IMR-90 (cell line): Measurements from ENCODE around the gene GNG8. TPM values are rescaled to one million over a fixed set of nuclear protein-coding genes. Genes with fewer than 3 reads are reported as not detected.

ENCODE experiments used
- ATAC-seq: fragments of 200-7000 bp; cut with Tn5 transposase; 2 replicates; pipeline ENCODE4 v1.9.1; 2020; ENCODE audit warnings: low read depth, mild to moderate bottlenecking, moderate library complexity
- BruUV-seq: library from RNA; stranded (reverse); fragments of 400-500 nt; replicated peaks from 2 replicates; lab custom pipeline; 2021; lab: Mats Ljungman, UMichigan
- CTCF ChIA-PET: fragments of 300-600 bp; formaldehyde crosslinking; extraction: SDS; loops from one replicate; lab custom pipeline; 2021; ENCODE audit warnings: antibody characterized with exemption; lab: Yijun Ruan, JAX
- POLR2A ChIA-PET: fragments of 300-600 bp; sonication (Branson Sonifier 250); formaldehyde crosslinking; loops from one replicate; lab custom pipeline; 2022; ENCODE audit warnings: antibody characterized with exemption; ENCODE audit not compliant: unreplicated experiment; lab: Charles Lee
- DNase-seq: peaks from one replicate; pipeline ENCODE4 v3.0.0; 2013
- H2AFZ ChIP-seq: replicated peaks from 2 replicates; pipeline ENCODE3; 2013; ENCODE audit warnings: low read length, mild to moderate bottlenecking; ENCODE audit not compliant: poor library complexity
- H2AK5ac ChIP-seq: 2 replicates; pipeline ENCODE4 v1.6.1; 2013; ENCODE audit warnings: low read depth, low read length, inconsistent platforms
- H2AK9ac ChIP-seq: replicated peaks from 2 replicates; pipeline ENCODE3; 2013; ENCODE audit warnings: mild to moderate bottlenecking, low read depth, low read length, moderate library complexity; ENCODE audit not compliant: poor library complexity
- H2BK120ac ChIP-seq: 2 replicates; pipeline ENCODE4 v1.6.1; 2013; ENCODE audit warnings: low read depth, low read length, inconsistent platforms
- H2BK15ac ChIP-seq: 3 replicates; pipeline ENCODE4 v1.6.1; 2013; ENCODE audit warnings: low read depth, low read length, inconsistent platforms
- H2BK20ac ChIP-seq: 2 replicates; pipeline ENCODE4 v1.6.1; 2013; ENCODE audit warnings: low read depth, mild to moderate bottlenecking, inconsistent platforms, low read length, moderate library complexity
- H2BK5ac ChIP-seq: 2 replicates; pipeline ENCODE4 v1.6.1; 2013; ENCODE audit warnings: mild to moderate bottlenecking, low read depth, low read length, inconsistent platforms; ENCODE audit not compliant: poor library complexity, severe bottlenecking
- H3K14ac ChIP-seq: replicated peaks from 2 replicates; pipeline ENCODE4 v1.6.1; 2013; ENCODE audit warnings: low read depth, low read length, inconsistent platforms
- H3K18ac ChIP-seq: 2 replicates; pipeline ENCODE4 v1.6.1; 2013; ENCODE audit warnings: low read depth, low read length, control low read depth
- H3K23ac ChIP-seq: 2 replicates; pipeline ENCODE4 v1.6.1; 2013; ENCODE audit warnings: low read depth, low read length, inconsistent platforms
- H3K27ac ChIP-seq: 2 replicates; pipeline ENCODE4 v1.5.1; 2013; ENCODE audit warnings: mild to moderate bottlenecking, control low read depth, low read length; ENCODE audit not compliant: insufficient read depth
- H3K27me3 ChIP-seq: 2 replicates; pipeline ENCODE4 v1.6.1; 2013; ENCODE audit warnings: low read length; ENCODE audit not compliant: control insufficient read depth, insufficient read depth
- H3K36me3 ChIP-seq: 2 replicates; pipeline ENCODE4 v1.6.1; 2013; ENCODE audit warnings: low read length, mixed read lengths; ENCODE audit not compliant: control insufficient read depth, insufficient read depth
- H3K4ac ChIP-seq: 2 replicates; pipeline ENCODE4 v1.6.1; 2013; ENCODE audit warnings: low read depth, low read length, inconsistent platforms
- H3K4me1 ChIP-seq: 2 replicates; pipeline ENCODE4 v1.6.1; 2013; ENCODE audit warnings: low read length, mixed read lengths; ENCODE audit not compliant: control insufficient read depth, insufficient read depth
- H3K4me2 ChIP-seq: 2 replicates; pipeline ENCODE4 v1.6.1; 2013; ENCODE audit warnings: low read depth, mild to moderate bottlenecking, control low read depth, low read length, moderate library complexity
- H3K4me3 ChIP-seq: 2 replicates; pipeline ENCODE4 v1.5.1; 2013; ENCODE audit warnings: low read depth, mild to moderate bottlenecking, control low read depth, low read length, moderate library complexity; ENCODE audit not compliant: insufficient read depth
- H3K56ac ChIP-seq: 2 replicates; pipeline ENCODE4 v1.6.1; 2013; ENCODE audit warnings: low read length, inconsistent platforms; ENCODE audit not compliant: insufficient read depth; ENCODE audit errors: extremely low read depth
- H3K79me1 ChIP-seq, 2 experiments: 2 replicates each; pipeline ENCODE4 v1.6.1; 2013; ENCODE audit warnings: low read length in 2 of 2, inconsistent platforms in 1 of 2, low read depth in 1 of 2
- H3K9ac ChIP-seq: 2 replicates; pipeline ENCODE4 v1.6.1; 2013; ENCODE audit warnings: low read depth, low read length, control low read depth
- H3K9me1 ChIP-seq: 2 replicates; pipeline ENCODE4 v1.6.1; 2013; ENCODE audit warnings: low read length, inconsistent platforms; ENCODE audit not compliant: insufficient read depth
- H3K9me3 ChIP-seq: 2 replicates; pipeline ENCODE4 v1.6.1; 2013; ENCODE audit warnings: low read length; ENCODE audit not compliant: control insufficient read depth, insufficient read depth
- H4K20me1 ChIP-seq: 2 replicates; pipeline ENCODE4 v1.6.1; 2013; ENCODE audit warnings: low read length, inconsistent platforms; ENCODE audit not compliant: insufficient read depth
- H4K5ac ChIP-seq: 2 replicates; pipeline ENCODE4 v1.6.1; 2013; ENCODE audit warnings: mild to moderate bottlenecking, low read depth, low read length, control low read depth
- H4K8ac ChIP-seq, 2 experiments: 2 replicates each; pipeline ENCODE4 v1.6.1; 2013; ENCODE audit warnings: low read depth in 2 of 2, low read length in 2 of 2, control low read depth in 1 of 2, inconsistent platforms in 1 of 2
- H4K91ac ChIP-seq: 2 replicates; pipeline ENCODE4 v1.6.1; 2013; ENCODE audit warnings: low read depth, low read length, inconsistent platforms; ENCODE audit not compliant: insufficient read depth
- BHLHE40 ChIP-seq: fragments of 150-350 bp; IDR thresholded peaks from 2 replicates; pipeline ENCODE4 v1.6.1; 2016; ENCODE audit warnings: mild to moderate bottlenecking, low read depth, low read length
- CEBPB ChIP-seq: IDR thresholded peaks from 2 replicates; pipeline ENCODE4 v1.6.1; 2012; ENCODE audit warnings: low read depth, low read length, improper control_type of control experiment
- CHD1 ChIP-seq: IDR thresholded peaks from 2 replicates; pipeline ENCODE4 v1.6.1; 2012; ENCODE audit warnings: low read depth, low read length, improper control_type of control experiment
- FOS ChIP-seq: fragments of 150-350 bp; IDR thresholded peaks from 2 replicates; pipeline ENCODE4 v1.6.1; 2016; ENCODE audit warnings: low read depth, low read length
- MAFK ChIP-seq: IDR thresholded peaks from 2 replicates; pipeline ENCODE4 v1.6.1; 2012; ENCODE audit warnings: low read depth, low read length, improper control_type of control experiment
- MAZ ChIP-seq: IDR thresholded peaks from 2 replicates; pipeline ENCODE4 v1.6.1; 2012; ENCODE audit warnings: low read depth, mild to moderate bottlenecking, low read length, improper control_type of control experiment, moderate library complexity, borderline replicate concordance
- MXI1 ChIP-seq: IDR thresholded peaks from 2 replicates; pipeline ENCODE4 v1.6.1; 2012; ENCODE audit warnings: low read depth, mild to moderate bottlenecking, low read length, moderate library complexity, borderline replicate concordance
- NFE2L2 ChIP-seq: fragments of 150-350 bp; IDR thresholded peaks from 2 replicates; pipeline ENCODE4 v1.6.1; 2016; ENCODE audit warnings: low read depth, mild to moderate bottlenecking, low read length
- POLR2A ChIP-seq: IDR thresholded peaks from 2 replicates; pipeline ENCODE4 v1.6.1; 2012; ENCODE audit warnings: mild to moderate bottlenecking, low read depth, low read length
- RAD21 ChIP-seq: IDR thresholded peaks from 2 replicates; pipeline ENCODE4 v1.6.1; 2012; ENCODE audit warnings: low read length, improper control_type of control experiment
- RCOR1 ChIP-seq: IDR thresholded peaks from 2 replicates; pipeline ENCODE4 v1.6.1; 2012; ENCODE audit warnings: mild to moderate bottlenecking, low read length, improper control_type of control experiment; ENCODE audit not compliant: insufficient replicate concordance
- RFX5 ChIP-seq: IDR thresholded peaks from 2 replicates; pipeline ENCODE4 v1.8.0; 2012; ENCODE audit warnings: low read depth, mild to moderate bottlenecking, low read length, moderate library complexity
- SMC3 ChIP-seq: fragments of 150-350 bp; IDR thresholded peaks from 2 replicates; pipeline ENCODE4 v1.6.1; 2016; ENCODE audit warnings: low read depth, mild to moderate bottlenecking, antibody characterized with exemption, low read length, moderate library complexity
- WGBS, 2 experiments: methylation state at CpG; one replicate each; pipeline versions ENCODE4 v1.1.5 to v1.1.7; 2013; ENCODE audit warnings: missing lambda C conversion rate in 2 of 2; ENCODE audit not compliant: insufficient read length in 1 of 2; ENCODE audit errors: extremely low coverage in 2 of 2; 5-methylcytosine and 5-hydroxymethylcytosine counted together
- dilution Hi-C: fragments of 300-500 bp; cut with HindIII; formaldehyde crosslinking; loops from one replicate; pipeline ENCODE4 v1.14.3; 2018; ENCODE audit warnings: low sequenced_read_pairs; ENCODE audit not compliant: unreplicated experiment
- in situ Hi-C: fragments of 300-500 bp; cut with MboI; formaldehyde crosslinking; loops from 3 replicates; pipeline ENCODE4 v1.14.3; 2019; ENCODE audit warnings: low sequenced_read_pairs, inconsistent platforms, mixed read lengths
- intact Hi-C: fragments of 100-400 bp; cut with micrococcal nuclease; formaldehyde crosslinking; loops from 2 replicates; pipeline ENCODE4 v1.10.0; 2022
- polyA plus RNA-seq, 3 experiments: library from polyadenylated mRNA; depleted of rRNA; stranded (reverse); fragments of >200 nt; gene quantifications; 2 replicates each; pipeline ENCODE4 v1.2.3, GENCODE V29; 2012; ENCODE audit warnings: low replicate concordance in 1 of 3
- total RNA-seq: library from RNA; depleted of rRNA; stranded (reverse); fragments of >200 nt; gene quantifications from 2 replicates; pipeline ENCODE4 v1.2.3, GENCODE V29; 2012
- TF ChIP-seq, protein P1 (sequence below): fragments of 150-350 bp; IDR thresholded peaks from 2 replicates; pipeline ENCODE4 v1.6.1; 2017; ENCODE audit warnings: mild to moderate bottlenecking, antibody characterized with exemption, low read length, low read depth
- TF ChIP-seq, protein P2 (sequence below): fragments of 150-350 bp; IDR thresholded peaks from 2 replicates; pipeline ENCODE4 v1.6.1; 2016; ENCODE audit warnings: low read depth, mild to moderate bottlenecking, low read length, moderate library complexity, borderline replicate concordance

GNG8 gene
- total and polyA plus RNA-seq, 2 of the 4 experiments (the other 2 are of a cell fraction), result not detected

DNA sequence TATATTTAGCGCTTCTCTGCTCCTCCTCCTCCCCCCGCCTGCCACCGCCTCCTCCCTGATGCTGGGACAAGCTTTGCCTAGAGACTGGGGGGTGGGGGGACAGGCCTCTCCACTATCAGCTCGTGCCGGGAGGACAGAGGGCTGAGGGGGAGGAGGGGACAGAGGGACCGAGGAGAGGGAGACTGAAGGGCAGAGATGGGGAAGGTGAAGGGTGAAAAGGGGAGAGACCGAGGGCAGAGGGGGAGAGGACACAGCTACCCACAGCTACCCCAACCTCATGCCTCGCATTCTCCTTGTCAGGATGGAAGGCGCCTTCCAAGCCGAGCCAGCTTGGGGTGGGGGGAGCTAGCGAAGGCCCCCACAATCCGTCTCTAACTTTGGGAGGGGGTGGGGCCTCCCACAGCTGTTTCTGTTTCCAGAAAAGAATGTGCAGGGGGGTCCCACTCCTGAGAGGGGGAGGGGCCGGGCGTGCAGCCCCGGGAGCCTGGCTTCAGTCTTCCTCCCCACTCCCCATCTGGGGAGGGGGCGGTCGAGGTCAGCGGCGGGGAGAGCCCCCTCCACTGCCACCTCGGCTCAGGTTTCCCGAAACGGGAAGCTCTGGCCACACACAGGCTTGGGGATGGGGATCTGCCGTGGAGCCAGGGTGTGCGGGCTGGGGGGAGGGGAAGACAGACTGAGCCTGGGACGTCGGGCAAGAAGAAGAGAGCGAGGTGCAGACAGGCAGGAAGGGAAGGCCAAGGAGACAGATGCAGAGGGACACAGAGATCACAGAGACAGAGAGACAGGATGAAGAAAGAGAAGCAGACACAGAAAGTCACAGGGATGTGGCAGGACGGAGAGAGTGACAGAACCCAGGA, 23.4 kb upstream of the GNG8 start:
- in situ Hi-C loops, result loop anchor here (5.0 to 10.0 kb wide), 2 partner anchors 47 to 125 kb away; no protein-coding TSS in a partner anchor
- TF ChIP-seq, protein P1, sequence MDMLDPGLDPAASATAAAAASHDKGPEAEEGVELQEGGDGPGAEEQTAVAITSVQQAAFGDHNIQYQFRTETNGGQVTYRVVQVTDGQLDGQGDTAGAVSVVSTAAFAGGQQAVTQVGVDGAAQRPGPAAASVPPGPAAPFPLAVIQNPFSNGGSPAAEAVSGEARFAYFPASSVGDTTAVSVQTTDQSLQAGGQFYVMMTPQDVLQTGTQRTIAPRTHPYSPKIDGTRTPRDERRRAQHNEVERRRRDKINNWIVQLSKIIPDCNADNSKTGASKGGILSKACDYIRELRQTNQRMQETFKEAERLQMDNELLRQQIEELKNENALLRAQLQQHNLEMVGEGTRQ, result no peak
- TF ChIP-seq MXI1 (no peak), BHLHE40 (no peak; the same call in 1 of the 2 replicates), NFE2L2 (no peak), SMC3 (no peak), MAZ (no peak), FOS (no peak), MAFK (no peak), RFX5 (no peak), CHD1 (no peak), CEBPB (no peak), POLR2A (no peak), RCOR1 (no peak), RAD21 (no peak)
- TF ChIP-seq, protein P2, sequence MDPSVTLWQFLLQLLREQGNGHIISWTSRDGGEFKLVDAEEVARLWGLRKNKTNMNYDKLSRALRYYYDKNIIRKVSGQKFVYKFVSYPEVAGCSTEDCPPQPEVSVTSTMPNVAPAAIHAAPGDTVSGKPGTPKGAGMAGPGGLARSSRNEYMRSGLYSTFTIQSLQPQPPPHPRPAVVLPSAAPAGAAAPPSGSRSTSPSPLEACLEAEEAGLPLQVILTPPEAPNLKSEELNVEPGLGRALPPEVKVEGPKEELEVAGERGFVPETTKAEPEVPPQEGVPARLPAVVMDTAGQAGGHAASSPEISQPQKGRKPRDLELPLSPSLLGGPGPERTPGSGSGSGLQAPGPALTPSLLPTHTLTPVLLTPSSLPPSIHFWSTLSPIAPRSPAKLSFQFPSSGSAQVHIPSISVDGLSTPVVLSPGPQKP, result no peak

More for the DNA sequence above, 23.4 kb upstream of the GNG8 start:
- peak overlapping the region; percentile 95 for H2AK9ac ChIP-seq
- H2BK120ac ChIP-seq, result peak overlapping the region; percentile 44; the same call in 1 of the 2 replicates
- dilution Hi-C loops (no loop called here), intact Hi-C loops (loop anchor here (5.0 kb wide), 1 partner anchor 117 kb away; no protein-coding TSS in a partner anchor)
- H2BK15ac ChIP-seq, result peak overlapping the region; percentile 15; the same call in 2 of the 3 replicates
- peak overlapping the region; percentile 26 for H3K18ac ChIP-seq
- peak overlapping the region; percentile 60; the same call in 1 of the 2 replicates for H4K91ac ChIP-seq
- H2BK20ac ChIP-seq, result peak overlapping the region; percentile 81; the same call in 1 of the 2 replicates
- peak overlapping the region; percentile 67 for H3K4ac ChIP-seq
- H3K4me3 ChIP-seq, result peak overlapping the region; percentile 64
- H3K4me2 ChIP-seq, result peak overlapping the region; percentile 83
- 0% methylated on average over 4 of the region's 28 CpGs; no CpG with 5 or more reads in 1 of the 2 experiments for WGBS, 2 experiments
- ATAC-seq, result no peak
- peak overlapping the region; percentile 50 for H2AK5ac ChIP-seq
- ChIA-PET CTCF (interaction anchor here (1.5 kb wide), 1 partner anchor 42 kb away, joined by 4 read pairs; no protein-coding TSS in a partner anchor), POLR2A (interaction anchor here (0.7 kb wide), 1 partner anchor 530 kb away, joined by 14 read pairs; no protein-coding TSS in a partner anchor)
- no peak overlapping the region for H3K56ac ChIP-seq
- peak overlapping the region; percentile 77 for H3K14ac ChIP-seq
- H3K23ac ChIP-seq, result peak overlapping the region; percentile 95
- H3K27me3 ChIP-seq, result no peaks in the 10 kb centered on the region; the same call in 1 of the 2 replicates
- peaks cover 4% of the 10 kb centered on the region for H3K4me1 ChIP-seq
- no peak for DNase-seq
- no TSS peak for BruUV-seq
- no peaks in the 10 kb centered on the region for H3K9me1 ChIP-seq
- H3K27ac ChIP-seq, result peak overlapping the region; percentile 20
- H3K79me1 ChIP-seq, result peaks cover 0 to 14% of the 10 kb centered on the region in 2 experiments; a peak in 1 of 4 replicates
- H2BK5ac ChIP-seq, result no peak overlapping the region
- H4K8ac ChIP-seq, result peak overlapping the region; percentile 46 to 77; a peak in 3 of 4 replicates
- peak overlapping the region; percentile 58 for H3K9ac ChIP-seq
- H4K20me1 ChIP-seq, result no peaks in the 10 kb centered on the region
- H3K9me3 ChIP-seq, result no peaks in the 10 kb centered on the region
- H2AFZ ChIP-seq, result peak overlapping the region; percentile 91
- peak overlapping the region; percentile 19 for H4K5ac ChIP-seq
- no peaks in the 10 kb centered on the region for H3K36me3 ChIP-seq
